GM12891 (cell line): ENCODE measurements around the gene UBR2.

ENCODE experiments used
- PAX5 ChIP-seq: IDR thresholded peaks from 2 replicates; pipeline ENCODE4 v1.6.1; 2011; ENCODE audit warnings: low read length, moderate library complexity, mild to moderate bottlenecking; ENCODE audit not compliant: insufficient read depth, severe bottlenecking
- POLR2A ChIP-seq: IDR thresholded peaks from 2 replicates; pipeline ENCODE4 v1.6.1; 2011; ENCODE audit warnings: low read depth, low read length, control low read depth
- POLR2AphosphoS5 ChIP-seq: IDR thresholded peaks from 2 replicates; pipeline ENCODE4 v1.6.1; 2011; ENCODE audit warnings: low read depth, low read length, control low read depth
- POU2F2 ChIP-seq: IDR thresholded peaks from 2 replicates; pipeline ENCODE4 v1.6.1; 2011; ENCODE audit warnings: low read depth, mild to moderate bottlenecking, control low read depth, low read length, moderate library complexity
- SPI1 ChIP-seq: IDR thresholded peaks from 2 replicates; pipeline ENCODE4 v1.6.1; 2011; ENCODE audit warnings: low read depth, low read length, control low read depth
- TAF1 ChIP-seq: IDR thresholded peaks from 2 replicates; pipeline ENCODE4 v1.6.1; 2011; ENCODE audit warnings: low read depth, low read length, control low read depth

GRCh38 chr6:42615518-42615917 lies 51.7 kb downstream of the UBR2 start:
- no peak for TF ChIP-seq POLR2A
- no peak for TF ChIP-seq POLR2AphosphoS5
- no peak for TF ChIP-seq SPI1
- TF ChIP-seq TAF1, result no peak
- TF ChIP-seq POU2F2, result no peak
- TF ChIP-seq PAX5, result no peak
